22Rv1 (cell line): ENCODE measurements around the gene FAM43A.

Source experiments
- H3K27ac ChIP-seq: fragments of 450-650 bp; 2 replicates; pipeline ENCODE4 v1.5.1; 2017
- ZFX ChIP-seq: fragments of 450-650 bp; IDR thresholded peaks from 2 replicates; pipeline ENCODE4 v1.6.1; 2017; ENCODE audit warnings: antibody characterized with exemption, borderline replicate concordance
- TF ChIP-seq, protein P1 (sequence below): fragments of 450-650 bp; IDR thresholded peaks from 2 replicates; pipeline ENCODE4 v1.5.1; 2017; ENCODE audit warnings: mild to moderate bottlenecking

The FAM43A gene

GRCh38 chr3:194664857-194665256, 20.8 kb upstream of the FAM43A start:
- TF ChIP-seq ZFX: no peak
- TF ChIP-seq, protein P1, sequence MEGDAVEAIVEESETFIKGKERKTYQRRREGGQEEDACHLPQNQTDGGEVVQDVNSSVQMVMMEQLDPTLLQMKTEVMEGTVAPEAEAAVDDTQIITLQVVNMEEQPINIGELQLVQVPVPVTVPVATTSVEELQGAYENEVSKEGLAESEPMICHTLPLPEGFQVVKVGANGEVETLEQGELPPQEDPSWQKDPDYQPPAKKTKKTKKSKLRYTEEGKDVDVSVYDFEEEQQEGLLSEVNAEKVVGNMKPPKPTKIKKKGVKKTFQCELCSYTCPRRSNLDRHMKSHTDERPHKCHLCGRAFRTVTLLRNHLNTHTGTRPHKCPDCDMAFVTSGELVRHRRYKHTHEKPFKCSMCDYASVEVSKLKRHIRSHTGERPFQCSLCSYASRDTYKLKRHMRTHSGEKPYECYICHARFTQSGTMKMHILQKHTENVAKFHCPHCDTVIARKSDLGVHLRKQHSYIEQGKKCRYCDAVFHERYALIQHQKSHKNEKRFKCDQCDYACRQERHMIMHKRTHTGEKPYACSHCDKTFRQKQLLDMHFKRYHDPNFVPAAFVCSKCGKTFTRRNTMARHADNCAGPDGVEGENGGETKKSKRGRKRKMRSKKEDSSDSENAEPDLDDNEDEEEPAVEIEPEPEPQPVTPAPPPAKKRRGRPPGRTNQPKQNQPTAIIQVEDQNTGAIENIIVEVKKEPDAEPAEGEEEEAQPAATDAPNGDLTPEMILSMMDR: no peak
- no peak overlapping the region for H3K27ac ChIP-seq

GRCh38 chr3:194667363-194667762, 18.3 kb upstream of the FAM43A start:
- no peak for TF ChIP-seq ZFX
- TF ChIP-seq, protein P1: no peak

DNA sequence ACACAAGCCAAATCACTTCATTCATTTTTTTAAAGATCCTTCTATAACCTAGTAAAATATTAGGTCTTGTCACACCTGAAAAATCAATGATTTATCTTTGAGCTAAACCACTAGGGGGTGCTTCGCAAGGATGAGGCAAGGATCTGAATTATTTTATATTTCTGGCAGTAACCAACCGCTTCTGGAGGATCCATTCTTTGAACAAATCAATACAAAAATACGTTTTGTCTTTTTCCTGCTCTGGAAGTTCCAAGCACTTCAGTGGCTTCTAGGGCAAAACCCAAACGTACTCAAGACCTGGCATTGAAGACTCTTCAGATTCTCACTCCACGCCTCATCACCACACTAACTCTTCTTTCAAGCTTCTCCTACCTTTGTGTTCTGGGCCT, 14.2 kb upstream of the FAM43A start:
- no peak for TF ChIP-seq ZFX
- TF ChIP-seq, protein P1: peak; percentile 88
- H3K27ac ChIP-seq: peak overlapping the region; percentile 78

More at GRCh38 chr3:194667363-194667762, 18.3 kb upstream of the FAM43A start:
- H3K27ac ChIP-seq: no peak overlapping the region

GRCh38 chr3:194671900-194672808, 13.5 kb upstream of the FAM43A start, which contains the start of gene LSG1:
TSS of gene LSG1 (minus strand) at chr3:194672191. CDS start at chr3:194672162, 29 bp downstream.
- TF ChIP-seq ZFX: no peak
- TF ChIP-seq, protein P1: no peak
- H3K27ac ChIP-seq: peak within 1 kb of the TSS; percentile 78

DNA sequence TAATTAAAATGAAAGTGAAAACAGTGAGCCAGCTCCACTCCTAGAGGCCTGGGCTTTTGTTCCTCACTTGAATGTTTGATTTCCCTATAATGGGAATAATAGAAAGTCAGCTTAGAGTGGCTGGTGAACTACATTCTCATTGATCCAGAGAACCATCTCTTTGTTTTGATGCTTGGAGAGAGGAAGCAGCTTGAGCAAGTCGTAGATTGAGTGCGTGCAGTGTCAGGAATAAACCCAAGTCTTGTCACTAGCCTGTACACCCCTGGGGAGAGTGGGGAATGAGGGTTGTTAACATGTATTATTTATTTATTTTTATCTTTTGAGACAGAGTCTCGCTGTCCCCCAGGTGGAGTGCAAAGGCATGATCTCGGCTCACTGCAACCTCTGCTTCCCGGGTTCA, 12.8 kb upstream of the FAM43A start:
- peak overlapping the region; percentile 78 for H3K27ac ChIP-seq
- no peak for TF ChIP-seq ZFX
- TF ChIP-seq, protein P1: no peak

DNA sequence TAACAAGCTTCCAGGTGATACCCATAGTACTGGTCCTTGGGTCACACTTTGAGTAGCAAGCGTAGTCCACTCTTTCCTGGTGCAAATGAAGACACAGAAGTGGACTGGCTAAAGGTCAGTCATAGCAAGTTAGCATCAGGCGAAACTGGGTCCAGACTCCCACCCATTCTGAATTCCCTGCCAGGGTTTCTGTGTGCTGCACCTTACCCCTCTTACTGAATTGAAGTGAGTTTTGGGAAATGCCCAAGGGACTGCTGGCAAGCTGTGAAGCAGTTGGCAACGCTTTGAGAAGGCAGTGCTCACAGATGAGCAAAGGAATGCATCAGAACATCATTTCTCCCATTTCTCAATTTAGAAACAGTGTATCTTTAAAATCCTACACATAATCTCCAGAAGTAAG, 11.9 kb upstream of the FAM43A start:
- no peak for TF ChIP-seq ZFX
- TF ChIP-seq, protein P1: no peak
- no peak overlapping the region for H3K27ac ChIP-seq

- no peak for TF ChIP-seq ZFX
- TF ChIP-seq, protein P1: no peak
- H3K27ac ChIP-seq: no peak overlapping the region
These were observed 10.5 kb upstream of the FAM43A start for GRCh38 chr3:194675081-194675640.
